Neuronal stem cell (in vitro differentiated cells): ENCODE measurements around the gene RERG.

Experiments
- DNase-seq: peaks from one replicate; pipeline ENCODE4 v3.0.0-alpha.2; 2013; ENCODE audit warnings: low spot score
- H2AFZ ChIP-seq: one replicate; pipeline ENCODE4 v1.6.1; 2013; ENCODE audit warnings: mild to moderate bottlenecking, low read length, inconsistent platforms
- H2AK5ac ChIP-seq: 2 replicates; pipeline ENCODE4 v1.6.1; 2013; ENCODE audit warnings: low read depth, mild to moderate bottlenecking, inconsistent platforms, low read length, moderate library complexity, mixed read lengths
- H2BK120ac ChIP-seq: 2 replicates; pipeline ENCODE4 v1.6.1; 2013; ENCODE audit warnings: low read depth, mild to moderate bottlenecking, inconsistent platforms, low read length, moderate library complexity, mixed read lengths
- H2BK12ac ChIP-seq: one replicate; pipeline ENCODE4 v1.6.1; 2013; ENCODE audit warnings: low read length, inconsistent platforms
- H2BK15ac ChIP-seq: 2 replicates; pipeline ENCODE4 v1.6.1; 2013; ENCODE audit warnings: mild to moderate bottlenecking, low read length, inconsistent platforms, mixed read lengths
- H2BK5ac ChIP-seq: one replicate; pipeline ENCODE4 v1.6.1; 2013; ENCODE audit warnings: inconsistent platforms, mild to moderate bottlenecking, low read length, moderate library complexity
- H3K14ac ChIP-seq: one replicate; pipeline ENCODE4 v1.6.1; 2013; ENCODE audit warnings: low read length, inconsistent platforms
- H3K18ac ChIP-seq: 2 replicates; pipeline ENCODE4 v1.6.1; 2013; ENCODE audit warnings: low read length, inconsistent platforms
- H3K23ac ChIP-seq: 2 replicates; pipeline ENCODE4 v1.6.1; 2013; ENCODE audit warnings: low read depth, mild to moderate bottlenecking, mixed read lengths, low read length, inconsistent platforms; ENCODE audit not compliant: poor library complexity
- H3K27ac ChIP-seq: replicated peaks from 3 replicates; pipeline ENCODE4 v1.5.1; 2013; ENCODE audit warnings: low read length, inconsistent platforms
- H3K27me3 ChIP-seq, 3 experiments: 2 replicates each; pipeline ENCODE4 v1.6.1; 2013; ENCODE audit warnings: low read length in 3 of 3, mild to moderate bottlenecking in 2 of 3, inconsistent platforms in 1 of 3, low read depth in 1 of 3, mixed read lengths in 1 of 3, moderate library complexity in 1 of 3; ENCODE audit not compliant: control insufficient read depth in 3 of 3, insufficient read depth in 3 of 3
- H3K36me3 ChIP-seq, 2 donors: replicated peaks in 1 of 2; 2 replicates each; pipeline ENCODE4 v1.6.1; 2013; ENCODE audit warnings: low read length in 2 of 2; ENCODE audit not compliant: control insufficient read depth in 2 of 2, insufficient read depth in 2 of 2
- H3K4ac ChIP-seq: 2 replicates; pipeline ENCODE4 v1.6.1; 2013; ENCODE audit warnings: inconsistent platforms, mild to moderate bottlenecking, low read length, moderate library complexity
- H3K4me1 ChIP-seq, 2 donors: 1 replicate in 1 of 2; 2 replicates in 1 of 2; pipeline ENCODE4 v1.6.1; 2013; ENCODE audit warnings: low read length in 2 of 2, low read depth in 1 of 2; ENCODE audit not compliant: control insufficient read depth in 2 of 2, insufficient read depth in 1 of 2
- H3K4me2 ChIP-seq: one replicate; pipeline ENCODE4 v1.6.1; 2013; ENCODE audit warnings: mild to moderate bottlenecking, low read length, inconsistent platforms; ENCODE audit not compliant: insufficient read depth, poor library complexity, severe bottlenecking
- H3K4me3 ChIP-seq, 2 donors: 2 replicates each; pipeline ENCODE4 v1.5.1; 2013; ENCODE audit warnings: low read length in 2 of 2, mild to moderate bottlenecking in 2 of 2, inconsistent platforms in 1 of 2, moderate library complexity in 1 of 2
- H3K79me1 ChIP-seq: one replicate; pipeline ENCODE4 v1.6.1; 2013; ENCODE audit warnings: low read depth, mild to moderate bottlenecking, inconsistent platforms, low read length, moderate library complexity
- H3K9ac ChIP-seq: one replicate; pipeline ENCODE4 v1.6.1; 2013; ENCODE audit warnings: mild to moderate bottlenecking, low read depth, low read length, inconsistent platforms; ENCODE audit not compliant: poor library complexity
- H3K9me3 ChIP-seq, 2 donors: replicated peaks in 1 of 2; 2 replicates each; pipeline versions ENCODE3 to v1.6.1; 2013; ENCODE audit warnings: low read length in 2 of 2, mild to moderate bottlenecking in 2 of 2, inconsistent platforms in 1 of 2, low read depth in 1 of 2, mixed read lengths in 1 of 2, moderate library complexity in 1 of 2; ENCODE audit not compliant: control insufficient read depth in 2 of 2, insufficient read depth in 1 of 2
- H4K8ac ChIP-seq: one replicate; pipeline ENCODE4 v1.6.1; 2013; ENCODE audit warnings: low read depth, mild to moderate bottlenecking, inconsistent platforms, low read length, moderate library complexity
- H4K91ac ChIP-seq: one replicate; pipeline ENCODE4 v1.6.1; 2013; ENCODE audit warnings: low read length, low read depth, mild to moderate bottlenecking, inconsistent platforms; ENCODE audit not compliant: poor library complexity
- WGBS, 2 donors: extraction: QIAGEN DNeasy Blood & Tissue Kit; methylation state at CpG; one replicate each; pipeline ENCODE4 v1.1.7; 2013; ENCODE audit warnings: missing lambda C conversion rate in 2 of 2, mixed read lengths in 1 of 2; ENCODE audit not compliant: insufficient read length in 2 of 2, insufficient replicate concordance in 1 of 2; ENCODE audit errors: extremely low coverage in 2 of 2; 5-methylcytosine and 5-hydroxymethylcytosine counted together

RERG gene

GRCh38 chr12:15201456-15201855, 19.8 kb downstream of the RERG start:
- Histone ChIP-seq H3K79me1 (peaks cover 1% of the 10 kb centered on the region), H3K18ac (no peak overlapping the region), H3K4me1 (no peaks in the 10 kb centered on the region), H3K4me2 (no peak overlapping the region), H3K23ac (no peak overlapping the region), H3K4me3 (no peak overlapping the region), H2AK5ac (no peak overlapping the region), H2BK15ac (no peak overlapping the region), H3K9me3 (no peaks in the 10 kb centered on the region), H4K8ac (no peak overlapping the region), H2BK5ac (no peak overlapping the region), H3K27me3 (no peaks in the 10 kb centered on the region), H2BK12ac (no peak overlapping the region), H3K9ac (no peak overlapping the region), H2BK120ac (no peak overlapping the region), H3K4ac (no peak overlapping the region), H3K14ac (no peak overlapping the region), H3K36me3 (no peaks in the 10 kb centered on the region), H3K27ac (no peak overlapping the region), H4K91ac (no peak overlapping the region), H2AFZ (no peak overlapping the region)
- no peak for DNase-seq

GRCh38 chr12:15201056-15201455, 20.2 kb downstream of the RERG start:
- WGBS, 2 donors = no CpG with 5 or more reads among the region's 1 CpG

GRCh38 chr12:15200641-15201040, 20.6 kb downstream of the RERG start:
- DNase-seq = no peak
- WGBS, 2 donors = 100% methylated on average over 2 of the region's 2 CpGs; no CpG with 5 or more reads in 1 of the 2 donors
- no peak overlapping the region for H2BK12ac ChIP-seq
- no peaks in the 10 kb centered on the region for H3K4me1 ChIP-seq
- no peak overlapping the region for H3K4me3 ChIP-seq
- H3K4ac ChIP-seq = no peak overlapping the region
- H2AFZ ChIP-seq = no peak overlapping the region
- peaks cover 1% of the 10 kb centered on the region for H3K79me1 ChIP-seq
- no peak overlapping the region for H4K8ac ChIP-seq
- no peak overlapping the region for H4K91ac ChIP-seq
- H2AK5ac ChIP-seq = no peak overlapping the region
- H2BK5ac ChIP-seq = no peak overlapping the region
- H3K9ac ChIP-seq = no peak overlapping the region
- no peaks in the 10 kb centered on the region for H3K9me3 ChIP-seq
- no peak overlapping the region for H3K23ac ChIP-seq
- H3K4me2 ChIP-seq = no peak overlapping the region
- no peak overlapping the region for H2BK15ac ChIP-seq
- no peak overlapping the region for H3K14ac ChIP-seq
- no peak overlapping the region for H3K27ac ChIP-seq
- peaks cover 0 to 2% (median 0%) of the 10 kb centered on the region in 3 experiments for H3K27me3 ChIP-seq
- no peaks in the 10 kb centered on the region for H3K36me3 ChIP-seq
- no peak overlapping the region for H2BK120ac ChIP-seq
- H3K18ac ChIP-seq = no peak overlapping the region

More at GRCh38 chr12:15201056-15201455, 20.2 kb downstream of the RERG start:
- Histone ChIP-seq H3K27ac (no peak overlapping the region), H3K9me3 (no peaks in the 10 kb centered on the region), H3K36me3 (no peaks in the 10 kb centered on the region), H3K4me2 (no peak overlapping the region), H3K79me1 (peaks cover 1% of the 10 kb centered on the region), H2BK120ac (no peak overlapping the region), H4K8ac (no peak overlapping the region), H2AK5ac (no peak overlapping the region), H3K23ac (no peak overlapping the region), H2BK5ac (no peak overlapping the region), H3K4me1 (no peaks in the 10 kb centered on the region), H3K4ac (no peak overlapping the region), H3K14ac (no peak overlapping the region), H3K9ac (no peak overlapping the region), H2BK12ac (no peak overlapping the region), H3K27me3 (peaks cover 0 to 2% (median 0%) of the 10 kb centered on the region in 3 experiments), H3K4me3 (no peak overlapping the region), H2BK15ac (no peak overlapping the region), H3K18ac (no peak overlapping the region), H2AFZ (no peak overlapping the region), H4K91ac (no peak overlapping the region)
- DNase-seq = no peak

DNA sequence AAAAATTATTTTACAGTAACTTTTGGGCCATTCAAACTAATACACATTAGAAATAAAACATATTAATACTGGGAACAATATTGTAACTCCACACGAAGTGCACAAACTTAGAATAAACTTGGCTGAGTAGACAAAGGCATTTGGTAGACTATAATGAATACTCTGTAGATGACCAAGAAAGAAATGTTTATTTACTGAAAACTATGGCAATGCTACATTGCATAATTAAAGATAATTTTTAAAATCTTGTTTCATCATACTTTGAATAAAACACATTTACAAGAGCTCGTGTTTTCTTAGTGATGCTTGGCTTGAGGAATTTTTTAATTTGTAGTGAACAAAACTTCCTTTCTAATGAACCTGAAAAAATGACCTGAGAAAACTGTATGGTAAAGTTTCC, 21.3 kb downstream of the RERG start:
- no peak overlapping the region for H4K8ac ChIP-seq
- WGBS, 2 donors = no CpG with 5 or more reads among the region's 2 CpGs
- H3K27ac ChIP-seq = no peak overlapping the region
- no peaks in the 10 kb centered on the region for H3K36me3 ChIP-seq
- H3K4me2 ChIP-seq = no peak overlapping the region
- H4K91ac ChIP-seq = no peak overlapping the region
- no peak overlapping the region for H2BK120ac ChIP-seq
- no peak overlapping the region for H3K18ac ChIP-seq
- H2BK15ac ChIP-seq = no peak overlapping the region
- H2BK5ac ChIP-seq = no peak overlapping the region
- H3K27me3 ChIP-seq = peaks cover 0 to 2% (median 0%) of the 10 kb centered on the region in 3 experiments
- no peak overlapping the region for H3K4me3 ChIP-seq
- H2BK12ac ChIP-seq = no peak overlapping the region
- no peaks in the 10 kb centered on the region for H3K4me1 ChIP-seq
- H2AK5ac ChIP-seq = no peak overlapping the region
- no peak for DNase-seq
- H3K79me1 ChIP-seq = peaks cover 1% of the 10 kb centered on the region
- H2AFZ ChIP-seq = no peak overlapping the region
- no peak overlapping the region for H3K9ac ChIP-seq
- H3K23ac ChIP-seq = no peak overlapping the region
- no peak overlapping the region for H3K14ac ChIP-seq
- no peaks in the 10 kb centered on the region for H3K9me3 ChIP-seq
- H3K4ac ChIP-seq = no peak overlapping the region
